ENCODE data around the gene GPATCH8. TPM values are rescaled to one million over a fixed set of nuclear protein-coding genes. Genes with fewer than 3 reads are reported as not detected.

GPATCH8 gene
- polyA plus RNA-seq, 3 donors = 8.8 to 15.9 (median 14.9) TPM

GRCh38 chr17:44439168-44439567 lies 64.0 kb downstream of the GPATCH8 start:
- H3K9ac ChIP-seq (ENCODE audit: insufficient read depth, low read length, poor library complexity, severe bottlenecking) = no peak overlapping the region
- intact Hi-C loops (cut with micrococcal nuclease) = no loop called here
- no peaks in the 10 kb centered on the region for H3K27me3 Mint-ChIP-seq (ENCODE audit: low read depth in 3 of 3)
- peaks cover 13% of the 10 kb centered on the region for H3K4me1 Mint-ChIP-seq
- peak overlapping the region in 1 of 7 donors; percentile 70 for H3K27ac Mint-ChIP-seq
- no peaks in the 10 kb centered on the region for H3K9me3 ChIP-seq (replicated peaks in 1 of 2; ENCODE audit: control insufficient read depth in 1 of 2, insufficient read depth in 1 of 2, low read length in 2 of 2)
- no peak overlapping the region for H3K4me3 ChIP-seq (replicated peaks in 1 of 3; ENCODE audit: low read depth in 2 of 3, low read length in 3 of 3)
- H3K36me3 Mint-ChIP-seq = peaks cover 25 to 32% of the 10 kb centered on the region in 2 donors
- TF ChIP-seq CTCF (IDR thresholded peaks at IDR 0.05) = no peak
- H3K4me1 ChIP-seq (ENCODE audit: control insufficient read depth in 1 of 2, insufficient read depth in 2 of 2, low read length in 2 of 2) = no peaks in the 10 kb centered on the region
- no peaks in the 10 kb centered on the region for H3K27me3 ChIP-seq (ENCODE audit: control insufficient read depth in 2 of 2, insufficient read depth in 2 of 2, low read length in 2 of 2)
- no peak overlapping the region for H3K4me3 Mint-ChIP-seq
- no peak overlapping the region for H2AFZ ChIP-seq (ENCODE audit: insufficient read depth, low read depth, low read length, poor library complexity, severe bottlenecking)
- H3K9me3 Mint-ChIP-seq = no peaks in the 10 kb centered on the region
- no peak overlapping the region for H3K27ac ChIP-seq (ENCODE audit: low read depth in 1 of 2, low read length in 2 of 2)
- no peak overlapping the region for H3K4me2 ChIP-seq (replicated peaks; ENCODE audit: extremely low read depth, low read length, poor library complexity, severe bottlenecking)
- peaks cover 64% of the 10 kb centered on the region for H4K20me1 ChIP-seq (ENCODE audit: insufficient read depth, low read length)
- peaks cover 30% of the 10 kb centered on the region for H3K79me2 ChIP-seq (ENCODE audit: insufficient read depth, low read length)
- no peak for DNase-seq
- H3K36me3 ChIP-seq (replicated peaks in 1 of 2; ENCODE audit: control insufficient read depth in 1 of 2, insufficient read depth in 2 of 2, low read length in 2 of 2) = peaks cover 19 to 41% of the 10 kb centered on the region in 2 donors
- WGBS (ENCODE audit: insufficient coverage) = 25% methylated on average over 1 of the region's 3 CpGs

GRCh38 chr17:44438636-44439035 lies 64.6 kb downstream of the GPATCH8 start:
- Histone ChIP-seq H4K20me1 (ENCODE audit: insufficient read depth, low read length) (peaks cover 59% of the 10 kb centered on the region), H3K9me3 (replicated peaks in 1 of 2; ENCODE audit: control insufficient read depth in 1 of 2, insufficient read depth in 1 of 2, low read length in 2 of 2) (no peaks in the 10 kb centered on the region), H3K79me2 (ENCODE audit: insufficient read depth, low read length) (peaks cover 28% of the 10 kb centered on the region), H3K4me3 (replicated peaks in 1 of 3; ENCODE audit: low read depth in 2 of 3, low read length in 3 of 3) (no peak overlapping the region), H3K36me3 (replicated peaks in 1 of 2; ENCODE audit: control insufficient read depth in 1 of 2, insufficient read depth in 2 of 2, low read length in 2 of 2) (peaks cover 20 to 44% of the 10 kb centered on the region in 2 donors), H3K27ac (ENCODE audit: low read depth in 1 of 2, low read length in 2 of 2) (no peak overlapping the region), H2AFZ (ENCODE audit: insufficient read depth, low read depth, low read length, poor library complexity, severe bottlenecking) (no peak overlapping the region), H3K27me3 (ENCODE audit: control insufficient read depth in 2 of 2, insufficient read depth in 2 of 2, low read length in 2 of 2) (no peaks in the 10 kb centered on the region), H3K9ac (ENCODE audit: insufficient read depth, low read length, poor library complexity, severe bottlenecking) (no peak overlapping the region), H3K4me1 (ENCODE audit: control insufficient read depth in 1 of 2, insufficient read depth in 2 of 2, low read length in 2 of 2) (no peaks in the 10 kb centered on the region), H3K4me2 (replicated peaks; ENCODE audit: extremely low read depth, low read length, poor library complexity, severe bottlenecking) (no peak overlapping the region)
- no peak for DNase-seq
- Mint-ChIP-seq H3K27ac (no peak overlapping the region), H3K4me3 (no peak overlapping the region), H3K36me3 (peaks cover 27 to 38% of the 10 kb centered on the region in 2 donors), H3K4me1 (peaks cover 13% of the 10 kb centered on the region), H3K27me3 (ENCODE audit: low read depth in 3 of 3) (no peaks in the 10 kb centered on the region), H3K9me3 (no peaks in the 10 kb centered on the region)
- TF ChIP-seq CTCF (IDR thresholded peaks at IDR 0.05) = no peak
- intact Hi-C loops (cut with micrococcal nuclease) = no loop called here
- WGBS (ENCODE audit: insufficient coverage) = no CpG with 5 or more reads among the region's 2 CpGs
